ENCODE data around the gene RASIP1. TPM values are rescaled to one million over a fixed set of nuclear protein-coding genes. Genes with fewer than 3 reads are reported as not detected.
"Not testable (repeated sequence)": the region's sequence is repeated elsewhere in the genome, so short reads cannot be mapped to it uniquely, and the experiment has no call there.

The RASIP1 gene, protein sequence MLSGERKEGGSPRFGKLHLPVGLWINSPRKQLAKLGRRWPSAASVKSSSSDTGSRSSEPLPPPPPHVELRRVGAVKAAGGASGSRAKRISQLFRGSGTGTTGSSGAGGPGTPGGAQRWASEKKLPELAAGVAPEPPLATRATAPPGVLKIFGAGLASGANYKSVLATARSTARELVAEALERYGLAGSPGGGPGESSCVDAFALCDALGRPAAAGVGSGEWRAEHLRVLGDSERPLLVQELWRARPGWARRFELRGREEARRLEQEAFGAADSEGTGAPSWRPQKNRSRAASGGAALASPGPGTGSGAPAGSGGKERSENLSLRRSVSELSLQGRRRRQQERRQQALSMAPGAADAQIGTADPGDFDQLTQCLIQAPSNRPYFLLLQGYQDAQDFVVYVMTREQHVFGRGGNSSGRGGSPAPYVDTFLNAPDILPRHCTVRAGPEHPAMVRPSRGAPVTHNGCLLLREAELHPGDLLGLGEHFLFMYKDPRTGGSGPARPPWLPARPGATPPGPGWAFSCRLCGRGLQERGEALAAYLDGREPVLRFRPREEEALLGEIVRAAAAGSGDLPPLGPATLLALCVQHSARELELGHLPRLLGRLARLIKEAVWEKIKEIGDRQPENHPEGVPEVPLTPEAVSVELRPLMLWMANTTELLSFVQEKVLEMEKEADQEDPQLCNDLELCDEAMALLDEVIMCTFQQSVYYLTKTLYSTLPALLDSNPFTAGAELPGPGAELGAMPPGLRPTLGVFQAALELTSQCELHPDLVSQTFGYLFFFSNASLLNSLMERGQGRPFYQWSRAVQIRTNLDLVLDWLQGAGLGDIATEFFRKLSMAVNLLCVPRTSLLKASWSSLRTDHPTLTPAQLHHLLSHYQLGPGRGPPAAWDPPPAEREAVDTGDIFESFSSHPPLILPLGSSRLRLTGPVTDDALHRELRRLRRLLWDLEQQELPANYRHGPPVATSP
- 0.54 TPM for total RNA-seq

DNA sequence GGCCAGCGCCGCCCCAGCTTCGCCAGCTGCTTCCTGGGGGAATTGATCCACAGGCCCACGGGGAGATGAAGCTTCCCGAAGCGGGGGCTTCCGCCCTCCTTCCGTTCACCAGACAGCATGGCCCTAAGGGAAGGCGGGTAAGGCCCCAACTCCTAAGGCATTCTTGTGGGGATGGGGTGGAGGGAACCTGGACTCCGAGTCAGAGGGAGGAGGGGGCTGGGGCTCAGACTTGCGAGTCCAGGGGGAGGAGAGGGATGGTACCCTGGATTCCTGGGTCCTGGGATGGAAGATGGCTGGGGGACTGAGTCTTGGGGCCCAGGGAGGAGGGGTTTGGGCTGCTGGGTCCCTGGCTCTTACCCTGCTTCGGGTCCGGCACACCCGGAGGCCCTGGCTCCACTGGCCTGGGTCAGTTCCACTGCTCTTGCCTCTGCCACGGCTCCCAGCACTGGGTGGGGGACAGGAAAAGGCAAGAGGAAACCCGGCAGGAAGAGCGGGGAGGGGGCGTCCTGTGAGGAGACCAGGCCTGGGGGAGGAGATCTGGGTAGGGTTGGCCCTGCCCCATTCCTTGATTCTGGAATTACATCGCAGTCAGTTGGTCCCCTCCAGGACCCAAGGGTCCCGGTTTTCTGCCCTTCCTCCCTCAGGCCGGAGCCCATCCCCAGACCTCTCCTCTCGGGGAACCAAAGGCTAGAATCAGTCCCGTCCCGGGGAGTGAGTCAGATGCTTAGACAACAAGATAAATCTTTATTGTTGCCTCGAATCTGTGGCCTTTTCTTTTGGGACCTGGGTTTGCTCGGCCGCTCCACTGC, at the start of gene RASIP1:
Gene RASIP1, minus strand, starts transcription at position 447 of the 809 bp plus-strand sequence. Its CDS starts 328 bp downstream, at position 119.
- no peak for DNase-seq (ENCODE audit: low read depth in 2 of 3, low spot score in 2 of 3)

DNA sequence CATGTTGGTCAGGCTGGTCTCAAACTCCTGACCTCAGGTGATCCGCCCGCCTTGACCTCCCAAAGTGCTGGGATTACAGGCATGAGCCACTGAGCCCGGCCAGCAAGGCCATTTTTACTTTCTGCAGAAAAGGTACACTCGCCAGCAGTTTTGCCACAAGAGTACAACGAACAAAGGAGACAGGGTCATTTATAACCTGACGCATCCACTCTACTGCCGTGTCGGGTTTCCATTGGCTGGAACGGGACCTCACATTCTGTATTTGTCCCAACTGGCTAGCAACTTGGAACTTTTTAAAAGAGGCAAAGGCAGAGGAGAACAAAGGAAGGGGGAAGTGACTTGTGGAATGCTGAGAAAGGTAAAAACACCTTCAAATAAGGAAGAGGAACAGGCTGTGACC, 46.9 kb upstream of the RASIP1 start:
- DNase-seq (ENCODE audit: low read depth in 2 of 3, low spot score in 2 of 3), result not testable (repeated sequence)

DNA sequence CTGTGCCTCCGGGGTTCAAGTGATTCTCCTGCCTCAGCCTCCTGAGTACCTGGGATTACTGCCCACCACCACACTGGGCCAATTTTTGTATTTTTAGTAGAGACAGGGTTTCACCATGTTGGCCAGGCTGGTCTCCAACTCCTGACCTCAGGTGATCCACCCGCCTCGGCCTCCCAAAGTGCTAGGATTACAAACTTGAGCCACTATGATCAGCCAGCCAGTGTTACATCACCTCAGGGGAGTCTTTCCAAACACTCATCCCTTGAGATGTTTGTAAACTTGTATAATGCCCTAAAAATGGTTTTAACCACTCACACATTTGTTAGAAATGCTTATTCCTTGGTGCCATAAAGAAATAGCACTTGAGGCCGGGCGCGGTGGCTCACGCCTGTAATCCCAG, 46.0 kb upstream of the RASIP1 start:
- not testable (repeated sequence) for DNase-seq (ENCODE audit: low read depth in 2 of 3, low spot score in 2 of 3)

DNA sequence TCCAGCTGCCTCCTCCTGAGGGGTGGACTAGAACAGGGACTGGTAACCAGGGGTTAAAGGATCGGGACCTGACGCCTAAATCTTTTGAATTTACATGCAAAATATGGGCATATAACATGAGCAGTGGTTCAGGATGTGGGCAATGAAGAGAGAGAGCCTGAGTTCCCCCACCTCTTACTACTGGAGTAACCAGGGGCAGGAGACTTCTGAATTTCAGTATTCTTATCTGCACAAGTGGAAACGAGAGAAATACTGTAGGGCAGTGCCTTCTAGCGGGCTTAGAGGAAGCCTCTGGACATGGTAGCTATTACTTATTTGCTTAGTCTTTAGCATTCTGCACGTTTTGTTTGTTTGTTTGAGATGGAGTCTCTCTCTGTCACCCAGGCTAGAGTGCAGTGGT, 44.1 kb upstream of the RASIP1 start:
- DNase-seq (ENCODE audit: low read depth in 2 of 3, low spot score in 2 of 3), result peak in 1 of 3 donors; percentile 30

DNA sequence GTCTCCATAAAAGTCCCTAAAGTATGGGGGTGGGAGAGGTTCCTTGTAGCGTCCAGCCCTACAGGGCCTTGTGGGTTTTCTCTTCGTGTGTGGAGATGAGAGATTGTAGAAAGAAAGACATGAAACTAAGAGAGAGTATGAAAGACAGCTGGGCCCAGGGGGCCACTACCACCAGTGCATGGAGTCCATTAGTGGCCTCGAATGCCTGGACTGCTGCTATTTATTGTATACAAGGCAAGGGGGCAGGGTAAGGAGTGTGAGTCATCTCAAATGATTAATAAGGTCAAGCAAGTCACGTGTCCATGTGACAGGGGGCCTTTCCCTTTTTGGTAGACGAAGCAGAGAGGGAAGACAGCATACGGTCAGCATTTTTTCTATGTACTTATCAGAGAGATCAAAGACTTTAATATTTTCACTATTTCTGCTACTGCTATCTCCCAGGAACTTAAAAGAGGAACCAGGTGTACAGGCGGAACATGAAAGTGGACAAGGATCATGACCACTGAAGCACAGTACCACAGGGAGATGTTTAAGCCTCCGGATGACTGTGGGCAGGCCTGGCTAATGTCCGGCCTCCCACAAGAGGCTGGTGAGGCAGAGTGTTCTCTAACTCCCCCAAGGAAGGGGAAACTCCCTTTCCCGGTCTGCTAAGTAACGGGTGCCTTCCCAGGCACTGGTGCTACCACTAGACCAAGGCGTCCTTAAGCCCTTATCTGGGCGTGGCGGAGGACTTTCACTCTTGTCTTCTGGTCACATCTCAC, 40.4 kb upstream of the RASIP1 start:
- DNase-seq (ENCODE audit: low read depth in 2 of 3, low spot score in 2 of 3), result no peak

DNA sequence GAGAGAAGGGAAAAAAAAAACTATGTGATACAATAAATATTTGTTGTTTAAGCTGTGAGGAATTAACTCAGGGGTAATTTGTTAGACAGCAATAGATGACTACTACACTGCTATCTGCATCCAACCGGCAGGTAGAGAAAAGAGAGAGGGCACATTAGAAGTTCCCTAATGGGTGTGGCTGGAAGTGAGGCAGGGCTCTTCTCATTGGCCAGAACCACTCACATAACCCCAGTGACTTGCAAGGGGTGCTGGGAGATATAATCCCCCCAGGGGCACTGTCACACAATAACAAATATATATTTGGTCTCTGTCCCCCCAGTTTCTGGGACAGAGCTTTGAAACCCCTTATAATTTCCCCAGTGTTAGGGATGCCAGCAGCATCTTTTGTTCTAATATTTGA, 39.2 kb upstream of the RASIP1 start:
- DNase-seq (ENCODE audit: low read depth in 2 of 3, low spot score in 2 of 3), result no peak

DNA sequence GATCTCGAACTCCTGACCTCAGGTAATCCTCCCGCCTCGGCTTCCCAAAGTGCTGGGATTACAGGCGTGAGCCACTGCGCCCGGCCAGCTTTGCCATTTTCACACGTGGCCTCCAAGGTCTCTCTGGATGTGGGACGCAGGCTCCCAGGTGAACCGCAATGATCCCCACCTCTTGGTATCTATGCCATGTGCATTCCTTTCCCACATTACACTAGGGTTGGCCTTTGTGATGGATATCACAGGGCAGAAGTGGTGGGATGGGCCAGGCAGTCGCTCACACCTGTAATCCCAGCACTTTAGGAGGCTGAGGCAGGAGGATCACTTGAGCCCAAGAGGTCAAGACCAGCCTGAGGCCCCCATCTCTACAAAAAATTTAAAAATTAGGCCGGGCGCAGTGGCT, 37.3 kb upstream of the RASIP1 start:
- DNase-seq (ENCODE audit: low read depth in 2 of 3, low spot score in 2 of 3), result no peak

DNA sequence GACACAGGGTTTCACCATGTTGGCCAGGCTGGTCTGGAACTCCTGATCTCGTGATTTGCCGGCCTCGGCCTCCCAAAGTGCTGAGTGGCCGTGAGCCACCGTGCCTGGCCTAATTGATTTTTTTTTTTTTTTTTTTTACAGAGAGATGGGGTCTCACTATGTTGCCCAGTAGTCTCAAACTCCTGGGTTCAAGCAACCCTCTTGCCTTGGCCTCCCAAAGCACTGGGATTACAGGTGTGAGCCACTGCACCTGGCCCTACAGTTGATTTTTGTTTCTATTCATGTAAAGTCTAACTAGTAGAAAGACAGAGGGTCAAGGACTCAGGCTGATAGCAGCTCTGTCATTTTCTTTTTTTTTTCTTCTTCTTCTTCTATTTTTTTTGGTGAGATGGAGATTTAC, 36.7 kb upstream of the RASIP1 start:
- no peak for DNase-seq (ENCODE audit: low read depth in 2 of 3, low spot score in 2 of 3)

DNA sequence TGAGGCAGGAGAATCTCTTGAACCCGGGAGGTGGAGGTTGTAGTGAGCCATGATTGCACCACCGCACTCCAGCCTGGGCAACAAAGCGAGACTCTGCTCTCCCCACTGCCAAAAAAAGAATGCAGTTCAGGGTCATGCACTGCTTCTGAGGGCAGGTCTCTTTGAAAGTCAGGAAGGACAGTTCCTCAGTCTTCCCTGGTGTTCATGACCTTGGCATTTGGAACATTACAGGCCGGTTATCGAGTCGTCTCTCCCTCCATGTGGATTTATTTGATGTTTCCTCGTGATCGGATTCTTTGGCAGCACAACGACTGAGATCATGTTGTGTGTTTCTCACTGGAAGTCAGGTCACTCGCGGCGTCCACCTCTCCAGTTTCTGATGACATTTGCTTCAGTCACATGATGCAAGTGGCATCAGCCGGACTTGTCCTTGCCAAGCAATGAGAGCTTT, 32.1 kb upstream of the RASIP1 start:
- DNase-seq (ENCODE audit: low read depth in 2 of 3, low spot score in 2 of 3), result no peak

DNA sequence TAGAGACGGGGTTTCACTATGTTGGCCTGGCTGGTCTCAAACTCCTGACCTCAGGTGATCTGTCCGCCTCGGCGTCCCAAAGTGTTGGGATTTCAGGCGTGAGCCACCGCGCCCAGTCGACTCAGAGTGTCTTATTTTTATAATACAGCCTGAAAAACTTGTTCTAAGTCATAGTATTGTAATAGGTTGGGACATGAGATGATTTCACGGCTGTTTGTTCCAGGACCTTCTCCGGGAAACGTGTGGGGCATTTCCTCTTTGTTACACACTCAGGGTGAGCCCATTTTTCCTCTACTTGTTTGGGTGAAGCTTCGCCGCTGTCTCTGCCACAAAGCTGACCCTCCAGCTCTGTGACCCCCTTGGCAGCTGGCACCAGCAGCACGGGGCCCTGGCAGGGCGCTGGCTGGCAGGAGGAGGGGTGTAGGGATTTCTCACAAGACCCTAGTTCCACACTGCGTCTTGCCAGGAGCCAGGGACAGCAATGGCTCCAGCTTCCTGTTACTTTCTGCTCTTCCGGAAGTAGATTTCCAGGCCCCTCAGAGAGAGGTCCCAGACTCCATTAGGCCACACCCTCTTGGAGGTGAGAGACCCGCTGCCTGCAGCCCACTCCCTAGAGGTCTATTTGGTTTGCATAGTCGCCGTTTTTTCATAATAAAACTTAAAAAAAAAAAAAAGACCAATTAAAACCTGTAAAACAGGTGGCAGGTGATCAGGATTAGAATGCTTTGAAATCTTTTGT, 30.5 kb upstream of the RASIP1 start:
- no peak for DNase-seq (ENCODE audit: low read depth in 2 of 3, low spot score in 2 of 3)

DNA sequence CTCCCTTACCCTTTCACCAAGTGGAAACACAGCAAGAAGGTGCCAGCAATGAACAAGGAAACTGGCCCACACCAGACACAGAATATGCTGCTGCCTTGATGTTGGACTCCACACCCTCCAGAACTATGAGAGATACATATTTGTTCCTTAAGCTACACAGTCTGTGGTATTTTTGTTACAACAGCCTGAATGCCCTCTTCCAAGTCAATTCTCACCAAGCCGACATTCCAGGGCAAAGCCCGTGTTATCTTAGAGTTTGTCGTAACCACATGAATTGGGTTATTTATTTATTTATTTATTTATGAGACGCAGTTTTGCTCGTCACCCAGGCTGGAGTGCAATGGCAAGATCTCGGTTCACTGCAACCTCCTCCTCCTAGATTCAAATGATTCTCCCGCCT, 29.9 kb upstream of the RASIP1 start:
- no peak for DNase-seq (ENCODE audit: low read depth in 2 of 3, low spot score in 2 of 3)

DNA sequence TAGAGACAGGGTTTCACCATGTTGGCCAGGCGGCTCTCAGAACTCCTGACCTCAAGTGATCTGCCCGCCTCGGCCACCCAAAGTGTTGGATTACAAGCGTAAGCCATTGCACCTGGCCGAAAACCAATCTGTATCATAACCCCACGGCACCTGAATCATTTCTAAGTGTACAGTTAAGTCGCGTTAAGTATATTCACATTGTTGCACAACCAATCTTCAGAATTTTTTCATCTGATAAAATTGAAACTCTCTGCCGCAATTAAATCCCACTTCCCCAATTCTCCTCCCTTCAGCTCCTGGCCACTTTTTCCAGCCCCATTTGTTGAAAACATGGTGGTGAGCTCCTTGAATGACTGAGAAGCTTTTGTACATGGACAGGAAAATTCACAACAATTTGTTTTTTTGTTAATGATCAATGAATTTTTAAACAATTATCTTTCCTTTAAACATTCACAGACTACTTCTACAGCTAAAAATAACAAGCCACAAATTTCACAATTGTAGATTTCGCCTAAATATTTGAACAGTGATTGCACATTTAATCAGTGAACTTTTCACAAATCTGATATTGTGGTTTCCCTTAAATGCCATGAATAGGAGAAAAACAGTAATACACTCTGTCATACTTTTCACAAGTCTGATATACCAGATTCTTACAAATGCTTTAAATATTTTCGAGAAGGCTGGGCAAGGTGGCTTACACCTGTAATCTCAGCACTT, 28.7 kb upstream of the RASIP1 start:
- DNase-seq (ENCODE audit: low read depth in 2 of 3, low spot score in 2 of 3), result no peak

DNA sequence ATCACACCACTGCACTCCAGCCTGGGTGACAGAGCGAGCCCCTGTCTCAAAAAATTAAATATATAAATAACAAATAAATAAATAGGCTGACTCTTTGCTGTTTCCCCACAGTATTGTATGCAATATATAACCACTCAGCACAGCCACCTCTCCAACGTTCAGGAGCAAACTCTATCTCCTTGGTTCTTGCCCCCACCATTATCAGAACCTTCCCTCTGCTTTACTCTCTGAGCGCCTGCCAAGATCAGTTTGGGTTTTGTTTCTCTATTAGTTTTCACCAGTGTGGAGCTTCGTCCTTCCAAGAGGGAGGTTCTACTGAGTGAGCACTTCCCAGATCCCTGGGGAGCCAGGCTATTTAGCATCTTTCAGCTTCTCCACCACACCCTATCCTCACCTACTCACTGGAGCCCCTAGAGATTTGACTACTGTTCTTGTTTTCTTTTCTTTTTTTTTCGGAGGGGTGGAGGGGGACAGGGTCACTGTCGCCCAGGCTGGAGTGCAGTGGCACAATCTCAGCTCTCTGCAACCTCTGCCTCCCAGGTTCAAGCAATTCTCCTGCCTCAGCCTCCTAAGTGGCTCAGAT, 27.9 kb upstream of the RASIP1 start:
- DNase-seq (ENCODE audit: low read depth in 2 of 3, low spot score in 2 of 3), result not testable (repeated sequence)

DNA sequence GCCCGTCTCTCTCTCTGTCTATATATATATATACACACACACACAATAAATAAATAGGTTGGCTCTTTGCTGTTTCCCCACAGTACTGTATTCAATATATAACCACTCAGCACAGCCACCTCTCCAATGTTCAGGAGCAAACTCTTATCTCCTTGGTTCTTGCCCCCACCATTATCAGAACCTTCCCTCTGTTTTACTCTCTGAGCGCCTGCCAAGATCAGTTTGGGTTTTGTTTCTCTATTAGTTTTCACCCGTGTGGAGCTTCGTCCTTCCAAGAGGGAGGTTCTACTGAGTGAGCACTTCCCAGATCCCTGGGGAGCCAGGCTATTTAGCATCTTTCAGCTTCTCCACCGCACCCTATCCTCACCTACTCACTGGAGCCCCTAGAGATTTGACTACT, 25.4 kb upstream of the RASIP1 start:
- not testable (repeated sequence) for DNase-seq (ENCODE audit: low read depth in 2 of 3, low spot score in 2 of 3)

DNA sequence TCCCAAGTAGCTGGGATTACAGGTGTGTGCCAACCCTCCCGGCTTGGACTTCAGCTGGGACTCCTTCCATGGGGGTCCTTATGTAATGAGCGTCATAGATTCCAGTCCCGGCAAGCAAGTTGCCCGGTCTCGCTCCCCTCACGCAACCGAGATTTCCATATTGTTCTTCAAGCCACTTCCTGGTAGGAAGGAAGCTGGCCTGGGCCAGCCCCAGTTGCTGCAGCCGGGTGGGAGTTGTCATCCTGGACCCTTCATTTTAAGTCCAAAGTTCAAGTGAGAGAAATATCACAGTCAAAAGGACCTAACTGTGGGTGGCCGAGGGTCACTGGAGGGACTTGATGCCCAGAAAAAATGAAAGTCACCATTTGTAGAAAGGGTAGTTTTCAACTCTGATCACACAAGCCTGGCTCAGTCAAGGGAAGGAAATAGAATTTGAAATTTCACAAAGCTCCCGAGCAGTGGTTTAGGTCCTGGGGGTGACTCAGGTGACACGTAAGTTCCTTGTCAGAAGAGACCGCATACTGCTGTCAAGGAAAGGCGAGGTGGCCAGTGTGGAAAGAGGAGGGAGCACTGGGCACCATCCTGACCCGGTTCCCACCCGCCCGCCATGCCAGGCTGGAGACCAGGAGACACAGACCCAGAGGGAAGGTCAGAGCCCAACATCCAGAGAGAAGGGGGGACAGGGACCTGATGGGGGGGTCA, 20.2 kb upstream of the RASIP1 start:
- no peak for DNase-seq (ENCODE audit: low read depth in 2 of 3, low spot score in 2 of 3)

DNA sequence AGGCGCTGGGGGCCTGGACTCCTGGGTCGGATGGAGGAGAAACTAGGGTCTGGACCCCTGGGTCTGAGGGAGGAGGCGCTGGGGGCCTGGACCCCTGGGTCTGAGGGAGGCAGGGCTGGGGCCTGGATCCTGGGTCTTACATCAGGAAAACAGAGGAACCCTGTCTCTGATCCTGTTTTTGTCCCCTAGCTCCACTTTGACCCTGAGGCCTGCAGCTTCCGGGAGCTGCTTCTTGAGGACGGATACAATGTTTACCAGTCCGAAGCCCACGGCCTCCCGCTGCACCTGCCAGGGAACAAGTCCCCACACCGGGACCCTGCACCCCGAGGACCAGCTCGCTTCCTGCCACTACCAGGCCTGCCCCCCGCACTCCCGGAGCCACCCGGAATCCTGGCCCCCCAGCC, 17.3 kb upstream of the RASIP1 start:
- no peak for DNase-seq (ENCODE audit: low read depth in 2 of 3, low spot score in 2 of 3)

DNA sequence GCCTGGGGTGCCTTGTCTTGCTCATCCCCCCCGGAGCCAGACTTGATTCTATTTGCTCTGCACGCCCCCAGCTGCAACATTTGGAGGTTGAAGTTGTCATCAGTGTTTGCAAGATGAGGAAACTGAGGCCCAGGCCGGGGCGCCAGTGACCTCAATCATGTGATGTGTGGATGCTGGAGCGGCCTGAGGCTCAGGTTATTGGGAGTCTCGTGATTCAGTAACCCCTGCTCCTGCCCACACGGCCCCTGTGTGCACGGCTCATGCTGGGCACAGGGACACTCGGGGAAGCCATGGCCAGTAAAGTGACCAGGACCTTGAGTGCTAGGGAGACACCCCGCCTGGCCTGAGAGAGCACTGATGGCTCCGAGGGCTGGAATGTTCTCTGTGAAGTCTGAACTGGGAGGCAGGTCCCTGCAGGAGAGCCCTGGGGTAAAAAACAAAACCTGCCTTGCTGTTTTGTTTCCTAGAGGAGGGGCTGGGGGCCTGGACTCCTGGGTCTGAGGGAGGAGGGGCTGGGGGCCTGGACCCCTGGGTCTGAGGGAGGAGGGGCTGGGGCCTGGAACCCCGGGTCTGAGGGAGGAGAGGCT, 16.8 kb upstream of the RASIP1 start:
- no peak for DNase-seq (ENCODE audit: low read depth in 2 of 3, low spot score in 2 of 3)

Data from hematopoietic multipotent progenitor cell (in vitro differentiated cells).